ENCODE results near the gene ZYX.

GRCh38 chr7:143387156-143387975 lies 6.2 kb downstream of the ZYX start:
- TF ChIP-seq CTCF (IDR thresholded peaks at IDR 0.05) (no peak), POLR2AphosphoS5 (IDR thresholded peaks at IDR 0.05) (no peak)
